ENCODE results near the gene DLG2.

The DLG2 gene

GRCh38 chr11:84256618-84257017 is 1370.5 kb downstream of the DLG2 start:
- H3K9me3 ChIP-seq (ENCODE audit: control insufficient read depth in 2 of 2, low read length in 2 of 2): no peaks in the 10 kb centered on the region

GRCh38 chr11:84255483-84255882 is 1371.7 kb downstream of the DLG2 start:
- H3K9me3 ChIP-seq (ENCODE audit: control insufficient read depth in 2 of 2, low read length in 2 of 2): no peaks in the 10 kb centered on the region
- no peaks in the 10 kb centered on the region for H3K27me3 ChIP-seq (ENCODE audit: control insufficient read depth in 2 of 2, insufficient read depth in 2 of 2, low read length in 2 of 2)
- H3K36me3 ChIP-seq (ENCODE audit: control insufficient read depth in 2 of 2, insufficient read depth in 2 of 2, low read length in 2 of 2): no peaks in the 10 kb centered on the region
- no peak overlapping the region for H3K4me3 ChIP-seq (ENCODE audit: low read length in 2 of 2)
- no peak overlapping the region for H3K9ac ChIP-seq (ENCODE audit: low read depth in 1 of 2, low read length in 2 of 2)
- H3K27ac ChIP-seq (ENCODE audit: low read depth in 2 of 2, low read length in 2 of 2): no peak overlapping the region
- no peaks in the 10 kb centered on the region for H3K4me1 ChIP-seq (ENCODE audit: control insufficient read depth in 2 of 2, insufficient read depth in 2 of 2, low read length in 2 of 2)

More at GRCh38 chr11:84256618-84257017, 1370.5 kb downstream of the DLG2 start:
- Histone ChIP-seq H3K27me3 (ENCODE audit: control insufficient read depth in 2 of 2, insufficient read depth in 2 of 2, low read length in 2 of 2) (no peaks in the 10 kb centered on the region), H3K4me3 (ENCODE audit: low read length in 2 of 2) (no peak overlapping the region), H3K9ac (ENCODE audit: low read depth in 1 of 2, low read length in 2 of 2) (no peak overlapping the region), H3K4me1 (ENCODE audit: control insufficient read depth in 2 of 2, insufficient read depth in 2 of 2, low read length in 2 of 2) (no peaks in the 10 kb centered on the region), H3K36me3 (ENCODE audit: control insufficient read depth in 2 of 2, insufficient read depth in 2 of 2, low read length in 2 of 2) (no peaks in the 10 kb centered on the region), H3K27ac (ENCODE audit: low read depth in 2 of 2, low read length in 2 of 2) (no peak overlapping the region)

GRCh38 chr11:84250834-84251613 is 1376.1 kb downstream of the DLG2 start:
- H3K27me3 ChIP-seq (ENCODE audit: control insufficient read depth in 2 of 2, insufficient read depth in 2 of 2, low read length in 2 of 2): no peaks in the 10 kb centered on the region
- H3K4me1 ChIP-seq (ENCODE audit: control insufficient read depth in 2 of 2, insufficient read depth in 2 of 2, low read length in 2 of 2): no peaks in the 10 kb centered on the region
- no peaks in the 10 kb centered on the region for H3K36me3 ChIP-seq (ENCODE audit: control insufficient read depth in 2 of 2, insufficient read depth in 2 of 2, low read length in 2 of 2)
- no peaks in the 10 kb centered on the region for H3K9me3 ChIP-seq (ENCODE audit: control insufficient read depth in 2 of 2, low read length in 2 of 2)
- no peak overlapping the region for H3K4me3 ChIP-seq (ENCODE audit: low read length in 2 of 2)
- H3K27ac ChIP-seq (ENCODE audit: low read depth in 2 of 2, low read length in 2 of 2): no peak overlapping the region
- H3K9ac ChIP-seq (ENCODE audit: low read depth in 1 of 2, low read length in 2 of 2): no peak overlapping the region

GRCh38 chr11:84249344-84250135 is 1377.6 kb downstream of the DLG2 start:
- no peak overlapping the region for H3K27ac ChIP-seq (ENCODE audit: low read depth in 2 of 2, low read length in 2 of 2)
- no peaks in the 10 kb centered on the region for H3K4me1 ChIP-seq (ENCODE audit: control insufficient read depth in 2 of 2, insufficient read depth in 2 of 2, low read length in 2 of 2)
- H3K9me3 ChIP-seq (ENCODE audit: control insufficient read depth in 2 of 2, low read length in 2 of 2): no peaks in the 10 kb centered on the region
- no peak overlapping the region for H3K9ac ChIP-seq (ENCODE audit: low read depth in 1 of 2, low read length in 2 of 2)
- H3K4me3 ChIP-seq (ENCODE audit: low read length in 2 of 2): no peak overlapping the region
- H3K27me3 ChIP-seq (ENCODE audit: control insufficient read depth in 2 of 2, insufficient read depth in 2 of 2, low read length in 2 of 2): no peaks in the 10 kb centered on the region
- H3K36me3 ChIP-seq (ENCODE audit: control insufficient read depth in 2 of 2, insufficient read depth in 2 of 2, low read length in 2 of 2): no peaks in the 10 kb centered on the region

- Histone ChIP-seq H3K4me1 (ENCODE audit: control insufficient read depth in 2 of 2, insufficient read depth in 2 of 2, low read length in 2 of 2) (no peaks in the 10 kb centered on the region), H3K4me3 (ENCODE audit: low read length in 2 of 2) (no peak overlapping the region), H3K9me3 (ENCODE audit: control insufficient read depth in 2 of 2, low read length in 2 of 2) (no peaks in the 10 kb centered on the region), H3K27ac (ENCODE audit: low read depth in 2 of 2, low read length in 2 of 2) (no peak overlapping the region), H3K9ac (ENCODE audit: low read depth in 1 of 2, low read length in 2 of 2) (no peak overlapping the region), H3K27me3 (ENCODE audit: control insufficient read depth in 2 of 2, insufficient read depth in 2 of 2, low read length in 2 of 2) (no peaks in the 10 kb centered on the region), H3K36me3 (ENCODE audit: control insufficient read depth in 2 of 2, insufficient read depth in 2 of 2, low read length in 2 of 2) (no peaks in the 10 kb centered on the region)
Measured at GRCh38 chr11:84247926-84248325, 1379.2 kb downstream of the DLG2 start.

GRCh38 chr11:84247129-84247528 is 1380.0 kb downstream of the DLG2 start:
- Histone ChIP-seq H3K4me3 (ENCODE audit: low read length in 2 of 2) (no peak overlapping the region), H3K27me3 (ENCODE audit: control insufficient read depth in 2 of 2, insufficient read depth in 2 of 2, low read length in 2 of 2) (no peaks in the 10 kb centered on the region), H3K9ac (ENCODE audit: low read depth in 1 of 2, low read length in 2 of 2) (no peak overlapping the region), H3K9me3 (ENCODE audit: control insufficient read depth in 2 of 2, low read length in 2 of 2) (no peaks in the 10 kb centered on the region), H3K4me1 (ENCODE audit: control insufficient read depth in 2 of 2, insufficient read depth in 2 of 2, low read length in 2 of 2) (no peaks in the 10 kb centered on the region), H3K27ac (ENCODE audit: low read depth in 2 of 2, low read length in 2 of 2) (no peak overlapping the region), H3K36me3 (ENCODE audit: control insufficient read depth in 2 of 2, insufficient read depth in 2 of 2, low read length in 2 of 2) (no peaks in the 10 kb centered on the region)

GRCh38 chr11:84243629-84244263 is 1383.4 kb downstream of the DLG2 start:
- H3K27me3 ChIP-seq (ENCODE audit: control insufficient read depth in 2 of 2, insufficient read depth in 2 of 2, low read length in 2 of 2): no peaks in the 10 kb centered on the region
- H3K9me3 ChIP-seq (ENCODE audit: control insufficient read depth in 2 of 2, low read length in 2 of 2): no peaks in the 10 kb centered on the region
- H3K27ac ChIP-seq (ENCODE audit: low read depth in 2 of 2, low read length in 2 of 2): no peak overlapping the region
- no peaks in the 10 kb centered on the region for H3K4me1 ChIP-seq (ENCODE audit: control insufficient read depth in 2 of 2, insufficient read depth in 2 of 2, low read length in 2 of 2)
- H3K4me3 ChIP-seq (ENCODE audit: low read length in 2 of 2): no peak overlapping the region
- H3K9ac ChIP-seq (ENCODE audit: low read depth in 1 of 2, low read length in 2 of 2): no peak overlapping the region
- no peaks in the 10 kb centered on the region for H3K36me3 ChIP-seq (ENCODE audit: control insufficient read depth in 2 of 2, insufficient read depth in 2 of 2, low read length in 2 of 2)

GRCh38 chr11:84241343-84242131 is 1385.6 kb downstream of the DLG2 start:
- Histone ChIP-seq H3K4me3 (ENCODE audit: low read length in 2 of 2) (no peak overlapping the region), H3K36me3 (ENCODE audit: control insufficient read depth in 2 of 2, insufficient read depth in 2 of 2, low read length in 2 of 2) (no peaks in the 10 kb centered on the region), H3K9ac (ENCODE audit: low read depth in 1 of 2, low read length in 2 of 2) (no peak overlapping the region), H3K27me3 (ENCODE audit: control insufficient read depth in 2 of 2, insufficient read depth in 2 of 2, low read length in 2 of 2) (no peaks in the 10 kb centered on the region), H3K4me1 (ENCODE audit: control insufficient read depth in 2 of 2, insufficient read depth in 2 of 2, low read length in 2 of 2) (no peaks in the 10 kb centered on the region), H3K27ac (ENCODE audit: low read depth in 2 of 2, low read length in 2 of 2) (no peak overlapping the region), H3K9me3 (ENCODE audit: control insufficient read depth in 2 of 2, low read length in 2 of 2) (no peaks in the 10 kb centered on the region)

- H3K4me1 ChIP-seq (ENCODE audit: control insufficient read depth in 2 of 2, insufficient read depth in 2 of 2, low read length in 2 of 2): no peaks in the 10 kb centered on the region
- H3K9me3 ChIP-seq (ENCODE audit: control insufficient read depth in 2 of 2, low read length in 2 of 2): no peaks in the 10 kb centered on the region
- no peaks in the 10 kb centered on the region for H3K36me3 ChIP-seq (ENCODE audit: control insufficient read depth in 2 of 2, insufficient read depth in 2 of 2, low read length in 2 of 2)
- no peaks in the 10 kb centered on the region for H3K27me3 ChIP-seq (ENCODE audit: control insufficient read depth in 2 of 2, insufficient read depth in 2 of 2, low read length in 2 of 2)
- H3K27ac ChIP-seq (ENCODE audit: low read depth in 2 of 2, low read length in 2 of 2): no peak overlapping the region
- no peak overlapping the region for H3K9ac ChIP-seq (ENCODE audit: low read depth in 1 of 2, low read length in 2 of 2)
- no peak overlapping the region for H3K4me3 ChIP-seq (ENCODE audit: low read length in 2 of 2)
Measured at GRCh38 chr11:84240847-84241246, 1386.3 kb downstream of the DLG2 start.

Data from mucosa of rectum (tissue), 2 donors.